GM10266 (cell line): ENCODE results near the gene MARCKSL1.

Source experiments
- DNase-seq: peaks from one replicate; pipeline ENCODE4 v3.0.0; 2012; ENCODE audit errors: extremely low spot score
- TF ChIP-seq, protein P1 (sequence below): IDR thresholded peaks from 2 replicates; pipeline ENCODE4 v1.5.1; 2012; ENCODE audit warnings: mild to moderate bottlenecking, low read depth; ENCODE audit not compliant: control insufficient read depth, insufficient read depth; ENCODE audit errors: missing control alignments

MARCKSL1 gene

DNA sequence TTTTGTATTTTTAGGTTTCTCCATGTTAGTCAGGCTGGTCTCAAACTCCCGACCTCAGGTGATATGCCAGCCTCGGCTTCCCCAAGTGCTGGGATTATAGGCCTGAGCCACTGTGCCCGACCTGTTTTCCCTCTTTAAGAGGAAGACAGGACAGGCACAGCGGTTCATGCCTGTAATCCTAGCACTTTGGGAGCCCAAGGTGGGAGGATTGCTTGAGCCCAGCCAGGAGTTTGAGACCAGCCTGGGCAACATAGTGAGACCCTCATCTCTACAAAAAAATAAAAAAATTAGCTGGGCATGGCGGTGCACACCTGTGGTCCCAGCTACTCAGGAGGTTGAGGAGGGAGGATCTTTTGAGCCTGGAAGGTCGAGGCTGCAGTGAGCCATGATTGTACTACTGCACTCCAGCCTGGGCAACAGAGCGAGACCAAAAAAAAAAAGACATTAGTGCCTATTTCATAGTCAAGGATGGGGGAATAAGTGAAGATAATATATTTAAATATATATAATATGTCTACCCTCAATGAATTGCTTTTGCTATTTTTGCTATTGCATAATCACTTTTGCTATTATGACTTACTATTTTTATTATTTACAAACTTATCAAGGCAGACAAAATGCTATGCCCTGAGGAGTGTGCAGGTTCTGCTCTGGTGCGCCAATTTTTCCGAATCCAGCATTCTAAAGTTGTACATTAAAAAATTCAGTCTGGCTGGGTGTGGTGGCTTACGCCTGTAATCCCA is 17.7 kb downstream of the MARCKSL1 start:
- TF ChIP-seq, protein P1, sequence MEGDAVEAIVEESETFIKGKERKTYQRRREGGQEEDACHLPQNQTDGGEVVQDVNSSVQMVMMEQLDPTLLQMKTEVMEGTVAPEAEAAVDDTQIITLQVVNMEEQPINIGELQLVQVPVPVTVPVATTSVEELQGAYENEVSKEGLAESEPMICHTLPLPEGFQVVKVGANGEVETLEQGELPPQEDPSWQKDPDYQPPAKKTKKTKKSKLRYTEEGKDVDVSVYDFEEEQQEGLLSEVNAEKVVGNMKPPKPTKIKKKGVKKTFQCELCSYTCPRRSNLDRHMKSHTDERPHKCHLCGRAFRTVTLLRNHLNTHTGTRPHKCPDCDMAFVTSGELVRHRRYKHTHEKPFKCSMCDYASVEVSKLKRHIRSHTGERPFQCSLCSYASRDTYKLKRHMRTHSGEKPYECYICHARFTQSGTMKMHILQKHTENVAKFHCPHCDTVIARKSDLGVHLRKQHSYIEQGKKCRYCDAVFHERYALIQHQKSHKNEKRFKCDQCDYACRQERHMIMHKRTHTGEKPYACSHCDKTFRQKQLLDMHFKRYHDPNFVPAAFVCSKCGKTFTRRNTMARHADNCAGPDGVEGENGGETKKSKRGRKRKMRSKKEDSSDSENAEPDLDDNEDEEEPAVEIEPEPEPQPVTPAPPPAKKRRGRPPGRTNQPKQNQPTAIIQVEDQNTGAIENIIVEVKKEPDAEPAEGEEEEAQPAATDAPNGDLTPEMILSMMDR: no peak
- no peak for DNase-seq

DNA sequence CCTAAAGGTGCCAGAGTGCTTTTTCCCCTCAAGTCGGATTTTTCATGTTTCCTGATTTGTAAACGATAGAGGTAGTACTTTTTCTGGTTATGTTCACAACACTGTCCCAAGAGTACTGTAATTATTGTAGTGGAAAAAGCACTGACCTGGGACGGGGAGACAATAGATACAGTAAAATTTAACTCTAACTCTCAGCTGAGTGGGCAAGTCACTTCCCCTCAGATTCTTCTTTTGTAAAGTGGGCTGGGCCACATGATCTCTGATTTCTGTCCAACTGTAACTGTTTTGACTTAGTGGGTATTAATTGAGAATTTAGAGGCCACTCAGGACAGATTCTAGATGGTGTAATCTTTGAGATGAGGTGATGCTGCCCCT is 19.1 kb downstream of the MARCKSL1 start:
- TF ChIP-seq, protein P1: no peak
- no peak for DNase-seq

DNA sequence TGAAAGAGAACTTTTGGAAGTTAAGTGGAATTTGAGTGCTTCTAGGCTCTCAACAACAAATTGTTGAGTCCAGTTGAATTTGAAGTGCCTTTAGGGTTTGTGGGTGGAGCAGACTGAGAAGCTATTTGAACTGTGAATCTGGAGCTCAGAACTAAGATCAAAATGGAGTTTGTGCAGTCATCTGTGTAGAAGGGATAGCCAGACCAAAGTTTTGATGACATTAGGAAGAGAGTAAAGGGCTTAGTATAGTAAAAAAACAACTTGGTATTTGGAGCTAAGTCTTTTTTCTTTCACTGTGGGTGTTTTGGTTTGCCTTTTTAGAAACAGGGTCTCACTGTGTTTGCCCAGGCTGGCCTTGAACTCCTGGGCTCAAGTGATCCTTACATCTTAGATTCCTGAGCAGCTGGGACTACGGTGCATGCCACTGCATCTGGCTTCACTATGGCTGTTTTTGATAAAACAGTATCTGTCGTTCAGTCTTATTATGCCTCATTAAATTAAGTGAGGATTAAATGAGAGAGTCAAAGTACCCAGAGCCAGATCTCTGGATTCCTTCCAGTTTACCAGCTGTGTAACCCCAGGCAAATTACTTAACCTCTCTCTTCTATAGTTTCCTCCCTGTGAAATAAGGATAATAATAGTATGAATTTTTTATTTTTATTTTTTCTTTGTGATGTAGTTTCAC is 24.2 kb downstream of the MARCKSL1 start:
- DNase-seq: no peak
- TF ChIP-seq, protein P1: no peak

DNA sequence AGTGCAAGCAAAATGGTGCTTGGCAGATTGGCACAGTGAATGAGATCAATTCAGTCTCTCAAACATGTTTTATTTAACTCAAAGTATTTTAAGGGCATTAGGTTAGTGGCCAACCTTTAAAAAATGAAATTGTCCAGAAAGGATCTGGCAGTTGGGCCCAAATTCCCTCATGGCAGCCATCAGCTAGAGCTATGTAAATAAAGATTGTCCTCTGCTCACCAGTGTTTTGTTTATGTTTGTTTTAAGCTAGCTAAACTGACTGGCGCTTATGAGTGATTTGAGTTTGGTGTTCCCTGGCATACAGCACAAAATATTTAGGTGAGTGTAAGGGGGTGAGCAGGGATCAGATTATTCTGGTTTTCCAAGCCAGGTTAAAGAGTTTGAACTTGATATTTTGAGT is 26.1 kb downstream of the MARCKSL1 start:
- DNase-seq: no peak

DNA sequence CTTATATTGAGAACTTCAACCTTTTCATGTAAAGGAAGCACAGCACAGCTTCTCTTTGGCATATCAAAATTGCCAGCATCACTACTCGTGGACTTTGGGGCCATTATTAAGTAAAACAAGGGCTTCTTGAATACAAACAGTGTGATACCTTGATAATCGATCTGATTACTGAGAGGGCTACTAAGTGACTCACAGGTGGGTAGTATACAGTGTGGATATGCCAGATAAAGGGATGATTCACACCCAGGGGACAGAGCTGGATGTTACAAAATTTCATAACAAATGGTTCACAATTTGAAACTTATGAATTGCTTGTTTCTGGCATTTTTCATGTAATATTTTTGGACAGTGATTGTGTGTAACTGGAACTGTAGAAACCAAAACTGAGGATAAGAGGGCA is 28.7 kb downstream of the MARCKSL1 start:
- no peak for DNase-seq
- TF ChIP-seq, protein P1: no peak

More for the DNA sequence above, 26.1 kb downstream of the MARCKSL1 start:
- TF ChIP-seq, protein P1: no peak

DNA sequence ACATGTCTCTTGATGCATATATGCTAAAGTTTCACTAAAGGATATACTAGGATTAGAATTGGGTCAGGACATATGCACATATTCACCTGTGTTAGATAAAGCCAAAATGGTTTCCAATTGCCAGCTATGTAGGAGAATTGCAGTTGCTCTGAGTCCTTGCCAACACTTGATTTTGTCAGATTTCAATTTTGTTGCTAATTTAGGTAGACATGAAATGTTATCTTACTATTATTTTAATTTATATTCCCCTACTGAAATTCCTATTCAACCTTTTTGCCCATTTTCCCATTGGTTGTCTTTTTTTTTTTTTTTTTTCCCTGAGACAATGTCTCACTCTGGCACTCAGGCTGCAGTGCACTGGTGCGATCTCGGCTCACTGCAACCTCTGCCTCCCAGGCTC is 30.7 kb downstream of the MARCKSL1 start:
- no peak for DNase-seq
- TF ChIP-seq, protein P1: no peak

DNA sequence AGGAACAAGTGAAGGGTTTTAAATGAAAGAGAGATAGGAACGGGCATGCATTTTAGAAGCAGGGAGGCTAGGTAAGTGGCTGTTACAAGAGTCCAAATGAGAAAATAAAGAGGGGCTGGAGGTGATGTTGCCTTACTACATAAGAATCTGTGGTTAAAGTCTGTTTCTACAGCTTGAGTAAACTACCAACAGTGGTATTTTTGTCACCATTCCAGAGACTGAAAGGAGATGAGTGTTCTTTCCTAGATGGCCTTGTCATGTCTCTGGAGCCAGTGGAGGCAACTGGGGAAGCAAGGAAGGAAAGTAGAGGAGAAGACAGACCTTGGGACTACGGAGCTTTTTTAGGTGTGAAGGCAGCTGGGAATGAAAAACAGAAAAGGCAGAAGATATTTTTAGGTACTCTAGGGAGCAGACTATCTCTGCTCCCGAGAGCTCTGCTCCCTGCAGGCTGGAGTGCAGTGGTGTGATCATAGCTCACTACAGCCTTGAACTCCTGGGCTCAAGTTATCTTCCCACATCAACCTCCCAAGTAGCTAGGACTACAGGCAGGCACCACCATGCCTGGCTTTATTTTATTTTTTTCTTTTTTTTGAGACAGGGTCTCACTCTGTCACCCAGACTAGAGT is 31.9 kb downstream of the MARCKSL1 start:
- TF ChIP-seq, protein P1: no peak
- DNase-seq: no peak
